HepG2 (cell line): ENCODE results near the gene EPHA10. TPM values are rescaled to one million over a fixed set of nuclear protein-coding genes. Genes with fewer than 3 reads are reported as not detected.

Experiments
- DR1 ChIP-seq: sonication (generic); formaldehyde crosslinking; IDR thresholded peaks from 2 replicates; pipeline ENCODE4 v1.8.0; 2021; ENCODE audit warnings: mild to moderate bottlenecking, missing genetic modification reagents, inconsistent platforms
- EZH2 ChIP-seq: conservative IDR thresholded peaks from 2 replicates; pipeline ENCODE4 v1.6.1; 2012; ENCODE audit warnings: mild to moderate bottlenecking, low read depth, low read length, moderate library complexity
- NCOA1 ChIP-seq: sonication (generic); formaldehyde crosslinking; IDR thresholded peaks from 2 replicates; pipeline ENCODE4 v1.9.0; 2021; ENCODE audit warnings: missing genetic modification reagents
- NFIB ChIP-seq: sonication (generic); formaldehyde crosslinking; IDR thresholded peaks from 2 replicates; pipeline ENCODE4 v1.9.0; 2021; ENCODE audit warnings: missing genetic modification reagents, mild to moderate bottlenecking, borderline replicate concordance
- NFKB2 ChIP-seq: sonication (generic); formaldehyde crosslinking; IDR thresholded peaks from 2 replicates; pipeline ENCODE4 v1.4.0; 2020; ENCODE audit warnings: missing genetic modification reagents, borderline replicate concordance
- PHF8 ChIP-seq: sonication (generic); formaldehyde crosslinking; IDR thresholded peaks from 2 replicates; pipeline ENCODE4 v1.5.0; 2020; ENCODE audit warnings: missing genetic modification reagents
- RBAK ChIP-seq: sonication (generic); formaldehyde crosslinking; IDR thresholded peaks from 2 replicates; pipeline ENCODE4 v1.5.1; 2020; ENCODE audit warnings: mild to moderate bottlenecking, missing genetic modification reagents
- SAFB2 ChIP-seq: sonication (generic); formaldehyde crosslinking; IDR thresholded peaks from 2 replicates; pipeline ENCODE4 v1.5.1; 2020; ENCODE audit warnings: missing genetic modification reagents, low read depth, mild to moderate bottlenecking, borderline replicate concordance
- SMARCC2 ChIP-seq: fragments of 450-650 bp; IDR thresholded peaks from 2 replicates; pipeline ENCODE4 v1.6.1; 2017; ENCODE audit warnings: antibody characterized with exemption, mild to moderate bottlenecking
- SMARCE1 ChIP-seq: fragments of 450-650 bp; IDR thresholded peaks from 2 replicates; pipeline ENCODE4 v1.6.1; 2017; ENCODE audit warnings: borderline replicate concordance
- ZBTB8A ChIP-seq: sonication (generic); formaldehyde crosslinking; IDR thresholded peaks from 2 replicates; pipeline ENCODE4 v1.4.0; 2020; ENCODE audit warnings: mild to moderate bottlenecking, low read depth, missing genetic modification reagents, borderline replicate concordance
- ZC3H13 ChIP-seq: sonication (generic); formaldehyde crosslinking; IDR thresholded peaks from 2 replicates; pipeline ENCODE4 v1.8.1; 2023; ENCODE audit warnings: mild to moderate bottlenecking, missing genetic modification reagents, moderate library complexity
- ZKSCAN5 ChIP-seq: sonication (generic); formaldehyde crosslinking; IDR thresholded peaks from 2 replicates; pipeline ENCODE4 v1.5.1; 2020; ENCODE audit warnings: mild to moderate bottlenecking, missing genetic modification reagents
- ZNF12 ChIP-seq: sonication (generic); formaldehyde crosslinking; IDR thresholded peaks from 2 replicates; pipeline ENCODE4 v1.5.0; 2020; ENCODE audit warnings: missing genetic modification reagents
- ZNF703 ChIP-seq: sonication (generic); formaldehyde crosslinking; IDR thresholded peaks from 2 replicates; pipeline ENCODE4 v1.5.1; 2020; ENCODE audit warnings: missing genetic modification reagents, mild to moderate bottlenecking, moderate library complexity, borderline replicate concordance
- ZZZ3 ChIP-seq: sonication (generic); formaldehyde crosslinking; IDR thresholded peaks from 2 replicates; pipeline ENCODE4 v1.4.0; 2020; ENCODE audit warnings: missing genetic modification reagents, mild to moderate bottlenecking, borderline replicate concordance
- polyA plus RNA-seq, 8 experiments: library from polyadenylated mRNA; depleted of rRNA in 3 of 8; stranded (reverse) in 7 of 8; unstranded in 1 of 8; fragments of >200 nt; fragmentation: Illumina TruSeq in 4 of 8; extraction: Trizol in 4 of 8; gene quantifications; 2 replicates each; pipeline versions ENCODE4 v1.2.1 to v1.2.3, GENCODE V29; 2011 to 2016; ENCODE audit warnings: low read depth in 4 of 8, missing spikeins in 1 of 8, mixed read lengths in 1 of 8; ENCODE audit not compliant: insufficient read depth in 1 of 8
- total RNA-seq, 5 experiments: library from RNA; depleted of rRNA; stranded (reverse); fragments of >200 nt; fragmentation: Illumina TruSeq; extraction: Trizol; gene quantifications; 2 replicates each; pipeline ENCODE4 v1.2.3, GENCODE V29; 2016; ENCODE audit warnings: low read depth in 1 of 5
- TF ChIP-seq, protein P1 (sequence below): sonication (generic); formaldehyde crosslinking; IDR thresholded peaks from 2 replicates; pipeline ENCODE4 v1.8.0; 2022; ENCODE audit warnings: mild to moderate bottlenecking, missing genetic modification reagents
- TF ChIP-seq, protein P2 (sequence below): sonication (generic); formaldehyde crosslinking; IDR thresholded peaks from 2 replicates; pipeline ENCODE4 v1.5.0; 2020; ENCODE audit warnings: mild to moderate bottlenecking, missing genetic modification reagents
- TF ChIP-seq, protein P3 (sequence below): sonication (generic); formaldehyde crosslinking; IDR thresholded peaks from 2 replicates; pipeline ENCODE4 v1.8.1; 2023; ENCODE audit warnings: missing genetic modification reagents, mild to moderate bottlenecking, borderline replicate concordance
- TF ChIP-seq, protein P4 (sequence below): sonication (generic); formaldehyde crosslinking; IDR thresholded peaks from 2 replicates; pipeline ENCODE4 v1.5.0; 2020; ENCODE audit warnings: missing genetic modification reagents
- TF ChIP-seq, protein P5 (sequence below): IDR thresholded peaks from 2 replicates; pipeline ENCODE4 v1.6.1; 2012; ENCODE audit warnings: low read length, improper control_type of control experiment

EPHA10 gene
- total and polyA plus RNA-seq, 2 of the 13 experiments (the other 11 are each of a cell fraction or from before 2014, with no cell fraction given), result 0.11 to 0.58 TPM

DNA sequence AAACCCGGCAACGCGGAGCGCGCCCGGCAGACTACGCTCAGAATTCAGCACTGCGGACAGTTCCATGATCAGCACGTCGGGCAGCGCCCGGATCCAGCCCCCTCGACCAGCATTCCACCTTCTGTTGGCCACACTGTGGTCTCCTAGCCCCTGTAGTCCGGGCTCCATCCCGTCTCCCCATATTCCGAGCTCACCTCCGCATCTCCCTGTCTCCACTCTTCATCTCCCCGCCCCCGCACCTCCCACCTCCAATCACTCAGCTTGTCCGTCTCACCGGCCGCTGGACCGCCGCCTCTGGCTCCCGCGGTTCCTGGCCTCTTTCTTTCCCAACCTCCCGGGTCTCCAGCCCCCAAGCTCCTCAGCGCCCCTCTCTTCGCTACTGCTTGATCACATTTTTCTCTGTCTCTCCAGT is 500 bp downstream of the EPHA10 start (continued):
- TF ChIP-seq NCOA1 (CRISPR knock-in tag) (peak; percentile 98), ZNF703 (CRISPR knock-in tag) (peak; percentile 86; the same call in 1 of the 2 replicates), SAFB2 (CRISPR knock-in tag) (peak; percentile 94), DR1 (CRISPR knock-in tag) (peak; percentile 53; the same call in 1 of the 2 replicates), SMARCE1 (no peak), NFIB (CRISPR knock-in tag) (no peak), EZH2 (0 out of 2 replicates have a peak, but pooled peaks have one; percentile 54), RBAK (CRISPR knock-in tag) (peak; percentile 90), ZBTB8A (peak; percentile 83; the same call in 1 of the 2 replicates), ZKSCAN5 (CRISPR knock-in tag) (peak; percentile 91), NFKB2 (peak; percentile 100), ZZZ3 (CRISPR knock-in tag) (peak; percentile 85; the same call in 1 of the 2 replicates), SMARCC2 (no peak), ZNF12 (CRISPR knock-in tag) (peak; percentile 97), PHF8 (peak; percentile 49; the same call in 1 of the 2 replicates), ZC3H13 (CRISPR knock-in tag) (peak; percentile 96)
- TF ChIP-seq, protein P1, sequence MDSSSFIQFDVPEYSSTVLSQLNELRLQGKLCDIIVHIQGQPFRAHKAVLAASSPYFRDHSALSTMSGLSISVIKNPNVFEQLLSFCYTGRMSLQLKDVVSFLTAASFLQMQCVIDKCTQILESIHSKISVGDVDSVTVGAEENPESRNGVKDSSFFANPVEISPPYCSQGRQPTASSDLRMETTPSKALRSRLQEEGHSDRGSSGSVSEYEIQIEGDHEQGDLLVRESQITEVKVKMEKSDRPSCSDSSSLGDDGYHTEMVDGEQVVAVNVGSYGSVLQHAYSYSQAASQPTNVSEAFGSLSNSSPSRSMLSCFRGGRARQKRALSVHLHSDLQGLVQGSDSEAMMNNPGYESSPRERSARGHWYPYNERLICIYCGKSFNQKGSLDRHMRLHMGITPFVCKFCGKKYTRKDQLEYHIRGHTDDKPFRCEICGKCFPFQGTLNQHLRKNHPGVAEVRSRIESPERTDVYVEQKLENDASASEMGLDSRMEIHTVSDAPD (CRISPR knock-in tag), result no peak
- TF ChIP-seq, protein P2, sequence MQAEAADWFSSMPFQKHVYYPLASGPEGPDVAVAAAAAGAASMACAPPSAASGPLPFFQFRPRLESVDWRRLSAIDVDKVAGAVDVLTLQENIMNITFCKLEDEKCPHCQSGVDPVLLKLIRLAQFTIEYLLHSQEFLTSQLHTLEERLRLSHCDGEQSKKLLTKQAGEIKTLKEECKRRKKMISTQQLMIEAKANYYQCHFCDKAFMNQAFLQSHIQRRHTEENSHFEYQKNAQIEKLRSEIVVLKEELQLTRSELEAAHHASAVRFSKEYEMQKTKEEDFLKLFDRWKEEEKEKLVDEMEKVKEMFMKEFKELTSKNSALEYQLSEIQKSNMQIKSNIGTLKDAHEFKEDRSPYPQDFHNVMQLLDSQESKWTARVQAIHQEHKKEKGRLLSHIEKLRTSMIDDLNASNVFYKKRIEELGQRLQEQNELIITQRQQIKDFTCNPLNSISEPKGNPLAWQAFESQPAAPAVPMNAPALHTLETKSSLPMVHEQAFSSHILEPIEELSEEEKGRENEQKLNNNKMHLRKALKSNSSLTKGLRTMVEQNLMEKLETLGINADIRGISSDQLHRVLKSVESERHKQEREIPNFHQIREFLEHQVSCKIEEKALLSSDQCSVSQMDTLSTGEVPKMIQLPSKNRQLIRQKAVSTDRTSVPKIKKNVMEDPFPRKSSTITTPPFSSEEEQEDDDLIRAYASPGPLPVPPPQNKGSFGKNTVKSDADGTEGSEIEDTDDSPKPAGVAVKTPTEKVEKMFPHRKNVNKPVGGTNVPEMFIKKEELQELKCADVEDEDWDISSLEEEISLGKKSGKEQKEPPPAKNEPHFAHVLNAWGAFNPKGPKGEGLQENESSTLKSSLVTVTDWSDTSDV (CRISPR knock-in tag), result peak; percentile 98
- TF ChIP-seq, protein P3, sequence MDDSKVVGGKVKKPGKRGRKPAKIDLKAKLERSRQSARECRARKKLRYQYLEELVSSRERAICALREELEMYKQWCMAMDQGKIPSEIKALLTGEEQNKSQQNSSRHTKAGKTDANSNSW (CRISPR knock-in tag), result peak; percentile 96
- TF ChIP-seq, protein P4, sequence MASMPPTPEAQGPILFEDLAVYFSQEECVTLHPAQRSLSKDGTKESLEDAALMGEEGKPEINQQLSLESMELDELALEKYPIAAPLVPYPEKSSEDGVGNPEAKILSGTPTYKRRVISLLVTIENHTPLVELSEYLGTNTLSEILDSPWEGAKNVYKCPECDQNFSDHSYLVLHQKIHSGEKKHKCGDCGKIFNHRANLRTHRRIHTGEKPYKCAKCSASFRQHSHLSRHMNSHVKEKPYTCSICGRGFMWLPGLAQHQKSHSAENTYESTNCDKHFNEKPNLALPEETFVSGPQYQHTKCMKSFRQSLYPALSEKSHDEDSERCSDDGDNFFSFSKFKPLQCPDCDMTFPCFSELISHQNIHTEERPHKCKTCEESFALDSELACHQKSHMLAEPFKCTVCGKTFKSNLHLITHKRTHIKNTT (CRISPR knock-in tag), result no peak
- TF ChIP-seq, protein P5, sequence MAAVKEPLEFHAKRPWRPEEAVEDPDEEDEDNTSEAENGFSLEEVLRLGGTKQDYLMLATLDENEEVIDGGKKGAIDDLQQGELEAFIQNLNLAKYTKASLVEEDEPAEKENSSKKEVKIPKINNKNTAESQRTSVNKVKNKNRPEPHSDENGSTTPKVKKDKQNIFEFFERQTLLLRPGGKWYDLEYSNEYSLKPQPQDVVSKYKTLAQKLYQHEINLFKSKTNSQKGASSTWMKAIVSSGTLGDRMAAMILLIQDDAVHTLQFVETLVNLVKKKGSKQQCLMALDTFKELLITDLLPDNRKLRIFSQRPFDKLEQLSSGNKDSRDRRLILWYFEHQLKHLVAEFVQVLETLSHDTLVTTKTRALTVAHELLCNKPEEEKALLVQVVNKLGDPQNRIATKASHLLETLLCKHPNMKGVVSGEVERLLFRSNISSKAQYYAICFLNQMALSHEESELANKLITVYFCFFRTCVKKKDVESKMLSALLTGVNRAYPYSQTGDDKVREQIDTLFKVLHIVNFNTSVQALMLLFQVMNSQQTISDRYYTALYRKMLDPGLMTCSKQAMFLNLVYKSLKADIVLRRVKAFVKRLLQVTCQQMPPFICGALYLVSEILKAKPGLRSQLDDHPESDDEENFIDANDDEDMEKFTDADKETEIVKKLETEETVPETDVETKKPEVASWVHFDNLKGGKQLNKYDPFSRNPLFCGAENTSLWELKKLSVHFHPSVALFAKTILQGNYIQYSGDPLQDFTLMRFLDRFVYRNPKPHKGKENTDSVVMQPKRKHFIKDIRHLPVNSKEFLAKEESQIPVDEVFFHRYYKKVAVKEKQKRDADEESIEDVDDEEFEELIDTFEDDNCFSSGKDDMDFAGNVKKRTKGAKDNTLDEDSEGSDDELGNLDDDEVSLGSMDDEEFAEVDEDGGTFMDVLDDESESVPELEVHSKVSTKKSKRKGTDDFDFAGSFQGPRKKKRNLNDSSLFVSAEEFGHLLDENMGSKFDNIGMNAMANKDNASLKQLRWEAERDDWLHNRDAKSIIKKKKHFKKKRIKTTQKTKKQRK, result no peak
